T-helper 2 cell (primary cell): ENCODE data around the gene PAQR9.

ENCODE experiments used
- DNase-seq, 5 experiments: peaks; one replicate each; pipeline versions ENCODE4 v3.0.0 to v3.0.0-alpha.2; 2012 to 2022

PAQR9 gene

GRCh38 chr3:142913432-142913831 lies 50.0 kb downstream of the PAQR9 start:
- no peak for DNase-seq

- no peak for DNase-seq
These were observed 50.9 kb downstream of the PAQR9 start for GRCh38 chr3:142912402-142913172.
